Stimulated activated CD8-positive, alpha-beta memory T cell treated with anti-CD3 and anti-CD28 coated beads, Interleukin-12 subunit alpha, Interleukin-12 subunit beta, amount 100 ng/mL, for 24 hours (primary cell): ENCODE measurements around the gene SFT2D3.

Experiments used
- DNase-seq: peaks from one replicate; pipeline ENCODE4 v3.0.0-alpha.2; 2020; ENCODE audit errors: extremely low read depth

The SFT2D3 gene

DNA sequence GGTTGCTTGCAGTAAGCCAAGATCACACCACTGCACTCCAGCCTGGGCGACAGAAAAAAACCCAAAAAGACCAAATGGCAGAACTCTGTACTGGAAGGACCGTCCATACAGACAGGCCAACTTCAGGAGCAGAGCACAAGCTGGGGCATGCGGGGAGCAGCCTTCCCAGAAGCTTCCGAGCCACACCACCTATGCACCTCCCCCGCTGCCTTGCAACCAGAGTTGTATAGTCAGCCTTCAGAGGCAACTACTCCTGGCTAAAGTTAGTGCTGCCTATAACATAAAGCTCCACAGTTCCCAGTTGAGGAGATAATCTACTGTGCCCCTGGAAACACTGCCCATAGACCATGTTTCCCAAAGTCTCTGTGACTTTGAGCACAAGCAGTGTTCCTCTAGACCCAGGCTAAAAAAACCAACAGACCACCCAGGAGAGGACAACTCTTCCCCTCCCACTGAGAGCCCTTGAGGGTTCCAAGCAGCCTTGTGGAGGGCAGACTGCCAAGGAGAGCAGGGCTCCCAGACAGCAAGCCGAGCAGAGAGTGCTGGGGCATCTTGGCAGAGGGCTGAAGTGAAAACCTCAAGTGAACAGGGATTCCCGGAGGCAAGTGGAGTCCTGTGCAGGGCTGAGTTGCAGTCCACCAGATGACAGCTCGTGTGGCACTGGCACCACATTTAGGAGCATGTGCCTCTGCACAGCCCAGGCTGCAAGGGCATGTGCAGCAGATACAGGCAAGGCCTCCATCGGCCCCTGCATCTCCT, 6.8 kb downstream of the SFT2D3 start:
- no peak for DNase-seq

DNA sequence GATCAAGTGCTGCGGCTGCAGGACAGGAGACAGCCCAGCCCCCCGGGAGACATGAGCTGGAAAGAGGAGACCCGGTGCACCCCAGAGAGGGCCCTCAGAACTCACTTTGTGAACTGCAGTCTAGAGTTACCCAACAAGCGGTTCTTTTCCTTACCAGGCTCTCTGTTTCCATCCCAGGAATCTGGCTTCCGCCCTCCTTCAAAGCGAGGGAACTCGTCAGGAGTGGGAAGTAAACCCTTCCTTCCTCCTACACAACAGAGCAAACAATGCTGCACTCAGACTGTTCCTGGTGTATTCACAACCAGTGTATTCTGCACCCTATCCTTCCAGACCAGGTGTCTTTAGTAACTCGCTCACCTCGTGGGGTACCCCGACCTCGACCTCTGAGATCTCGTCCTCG, 8.0 kb downstream of the SFT2D3 start:
- DNase-seq, result no peak

DNA sequence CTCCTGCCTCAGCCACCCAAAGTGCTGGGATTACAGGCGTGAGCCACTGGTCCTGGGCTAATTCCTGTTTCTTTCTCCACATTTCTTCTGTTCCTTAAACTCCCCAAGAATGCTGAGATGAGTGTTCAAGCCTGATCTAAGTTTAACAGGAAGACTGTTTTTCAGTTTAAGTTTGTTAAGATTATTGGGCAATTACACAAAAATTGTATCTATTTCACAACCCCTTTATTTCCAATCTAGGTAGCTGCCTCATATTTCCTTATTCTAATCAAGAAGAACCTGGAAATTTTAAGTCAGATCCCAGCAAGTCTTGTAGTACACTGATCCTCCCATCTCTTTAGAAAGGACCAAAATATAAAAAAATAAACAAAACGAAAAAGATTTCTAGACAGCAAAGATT, 11.7 kb downstream of the SFT2D3 start:
- no peak for DNase-seq

DNA sequence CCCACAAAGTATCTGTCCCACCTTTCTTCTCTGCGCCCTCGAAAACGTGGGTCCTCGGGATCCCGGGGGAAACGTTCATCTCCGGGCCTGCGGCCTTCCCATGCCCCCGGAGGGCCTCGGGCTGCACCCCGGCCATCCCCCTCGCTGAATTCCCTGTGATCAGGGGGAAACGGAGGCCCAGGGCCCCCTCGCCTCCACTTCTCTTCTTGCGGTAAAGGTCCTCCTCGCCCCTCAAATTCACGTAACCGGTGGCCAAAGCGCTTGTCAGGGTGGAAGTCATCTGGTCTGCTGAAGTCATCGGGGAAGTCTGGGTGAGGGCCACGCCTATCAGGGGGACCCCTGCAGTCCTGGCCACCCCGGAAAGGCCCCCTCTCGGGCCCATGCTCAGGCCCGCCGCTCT, 12.3 kb downstream of the SFT2D3 start:
- DNase-seq, result no peak

DNA sequence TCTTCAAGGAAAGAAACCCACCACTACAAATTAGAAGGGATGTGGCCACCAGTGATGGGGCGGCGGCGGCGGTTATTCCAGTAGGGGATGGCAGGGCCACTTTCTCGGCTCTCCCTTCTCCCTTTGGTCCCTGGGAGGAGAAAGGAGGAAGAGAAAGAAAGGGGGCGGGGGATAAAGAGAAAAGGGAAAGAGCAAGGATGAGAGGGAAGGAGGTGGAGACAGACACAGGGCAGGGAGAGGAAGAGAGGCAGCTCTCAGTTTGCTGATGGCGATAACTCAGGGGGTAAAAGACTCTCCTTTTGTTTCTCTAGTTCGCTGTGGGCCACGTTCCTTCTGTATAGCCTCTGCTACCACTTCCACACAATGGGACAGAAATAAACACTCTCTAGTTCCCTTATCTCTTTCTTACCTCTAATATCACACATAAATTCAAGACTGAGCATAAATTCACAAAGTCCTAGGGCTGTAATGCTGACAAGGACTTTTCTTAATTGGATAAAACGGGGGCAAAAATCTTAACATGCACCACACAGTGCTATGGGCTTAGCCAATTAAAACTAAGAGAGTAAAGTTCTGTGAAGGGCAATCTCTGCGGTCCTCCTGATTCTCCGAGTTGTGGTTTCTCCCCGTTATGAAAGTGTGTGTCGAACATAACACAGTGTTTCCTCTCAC, 14.6 kb downstream of the SFT2D3 start:
- DNase-seq, result no peak

DNA sequence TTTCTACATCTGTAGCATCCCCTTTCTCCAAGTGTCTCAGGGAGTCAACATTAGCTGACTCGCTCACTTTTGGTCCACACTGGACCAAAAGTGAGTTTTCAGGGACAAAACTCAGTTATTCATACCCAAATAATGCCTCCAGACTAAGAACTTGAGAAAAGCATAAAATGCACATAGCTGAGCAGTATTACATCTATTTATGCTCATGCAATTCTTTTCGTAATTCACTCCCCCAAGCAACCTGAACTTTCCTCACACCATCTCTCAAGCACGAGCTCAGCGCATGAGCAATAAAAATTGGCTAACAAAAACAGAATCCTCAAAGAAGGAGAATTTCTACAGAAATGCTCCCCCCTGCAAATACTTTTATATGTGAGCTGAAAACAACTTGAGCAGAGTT, 17.0 kb downstream of the SFT2D3 start:
- no peak for DNase-seq

DNA sequence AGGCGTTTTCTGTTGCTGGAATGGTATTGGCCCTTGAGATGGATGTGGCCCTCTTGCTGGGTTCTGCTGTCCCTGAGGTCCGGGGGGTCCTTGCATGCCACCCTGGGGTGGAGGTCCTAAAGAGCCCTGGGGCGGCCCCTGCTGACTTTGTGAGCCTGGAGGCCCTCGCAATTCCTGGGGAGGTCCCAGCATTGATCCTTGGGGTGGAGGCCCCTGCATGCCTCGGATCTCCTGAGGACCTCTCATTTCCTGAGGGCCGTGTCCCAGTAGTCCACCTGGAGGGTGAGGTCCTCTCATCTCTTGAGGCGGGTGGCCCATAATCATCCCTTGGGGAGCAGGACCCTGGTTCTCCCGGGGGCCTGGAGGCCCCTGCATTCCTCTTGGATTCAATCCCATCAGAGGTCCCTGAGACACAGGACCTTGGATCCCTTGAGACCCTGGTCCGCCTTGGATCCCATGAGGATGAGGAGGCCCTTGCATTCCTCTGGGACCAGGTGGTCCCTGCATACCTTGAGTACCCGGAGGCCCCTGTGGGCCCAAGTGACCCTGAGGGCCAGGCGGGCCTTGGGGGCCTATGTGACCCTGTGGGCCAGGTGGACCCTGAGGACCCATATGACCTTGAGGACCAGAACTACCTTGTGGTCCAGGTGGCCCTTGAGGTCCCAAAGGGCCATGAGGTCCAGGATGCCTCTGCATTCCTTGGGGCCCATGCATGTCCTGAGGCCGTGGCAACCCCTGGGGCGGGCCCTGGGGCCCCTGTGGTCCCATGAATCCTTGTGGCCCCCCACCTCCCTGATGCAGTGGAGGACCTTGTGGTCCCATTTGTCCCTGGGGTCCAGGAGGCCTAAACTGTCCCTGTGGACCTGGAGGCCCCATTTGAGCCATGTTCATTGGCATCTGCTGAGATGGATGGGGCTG, 18.3 kb downstream of the SFT2D3 start:
- DNase-seq, result no peak

DNA sequence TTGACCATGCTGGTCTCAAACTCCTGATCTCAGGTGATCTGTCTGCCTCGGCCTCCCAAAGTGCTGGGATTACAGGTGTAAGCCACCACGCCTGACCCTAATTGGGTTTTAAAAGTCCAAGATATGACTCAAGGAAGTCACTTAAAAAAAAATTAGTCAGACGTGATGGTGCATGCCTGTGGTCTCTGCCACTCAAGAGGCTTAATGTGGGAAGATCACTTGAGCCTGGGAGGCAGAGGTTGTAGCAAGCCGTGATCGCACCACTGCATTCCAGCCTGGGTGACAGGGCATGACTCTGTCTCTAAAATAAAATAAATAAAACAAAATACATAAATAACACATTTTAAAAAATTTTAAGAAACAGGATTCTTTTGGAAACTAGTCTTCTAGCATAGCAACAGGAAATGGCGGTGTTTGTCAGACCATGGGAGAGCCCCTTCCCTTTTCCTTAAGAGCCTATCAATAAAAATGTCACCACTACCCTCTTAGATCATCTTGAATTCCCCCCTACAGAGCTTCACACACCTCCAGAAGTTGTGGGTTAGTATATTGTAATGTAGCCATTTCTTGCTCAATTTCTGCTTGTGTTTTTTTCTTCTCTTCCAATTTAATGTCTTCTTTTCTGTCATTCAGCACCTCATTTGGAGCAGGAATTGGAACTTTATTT, 20.1 kb downstream of the SFT2D3 start:
- DNase-seq, result no peak

DNA sequence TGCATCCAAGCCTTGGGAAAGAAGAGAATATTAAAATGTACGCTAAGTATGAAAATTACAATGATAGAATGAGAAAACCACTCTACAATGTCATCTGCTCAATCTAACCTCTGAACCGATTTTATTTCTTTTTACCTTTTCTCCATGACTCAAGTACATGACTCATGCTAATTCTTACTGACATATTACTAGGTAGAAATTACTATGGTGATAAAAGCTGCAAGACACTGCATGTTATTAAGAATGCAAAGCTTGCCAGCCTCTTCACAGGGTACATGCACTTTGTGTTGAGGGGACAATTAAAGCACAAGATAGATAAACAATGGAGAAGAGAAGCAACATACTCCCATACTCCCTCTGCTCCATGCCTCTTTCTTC, 20.7 kb downstream of the SFT2D3 start:
- DNase-seq, result no peak

DNA sequence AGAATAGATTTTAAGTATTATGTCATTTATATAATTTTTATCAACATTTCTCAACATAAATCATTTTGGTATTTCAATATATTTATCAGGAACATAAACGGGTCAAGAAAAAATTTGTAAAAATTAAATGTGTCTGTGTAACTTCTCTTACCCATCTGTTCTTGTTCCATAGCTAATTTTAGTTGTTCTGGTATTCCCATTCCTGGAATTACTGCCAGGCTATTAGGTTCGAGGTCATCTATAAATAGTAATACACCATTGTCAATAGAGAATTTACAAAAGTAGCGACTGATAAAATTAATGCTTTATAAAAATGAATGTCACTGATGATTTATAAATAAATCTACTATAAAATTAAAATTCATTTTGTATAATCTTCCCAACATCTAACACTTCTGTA, 21.5 kb downstream of the SFT2D3 start:
- no peak for DNase-seq

DNA sequence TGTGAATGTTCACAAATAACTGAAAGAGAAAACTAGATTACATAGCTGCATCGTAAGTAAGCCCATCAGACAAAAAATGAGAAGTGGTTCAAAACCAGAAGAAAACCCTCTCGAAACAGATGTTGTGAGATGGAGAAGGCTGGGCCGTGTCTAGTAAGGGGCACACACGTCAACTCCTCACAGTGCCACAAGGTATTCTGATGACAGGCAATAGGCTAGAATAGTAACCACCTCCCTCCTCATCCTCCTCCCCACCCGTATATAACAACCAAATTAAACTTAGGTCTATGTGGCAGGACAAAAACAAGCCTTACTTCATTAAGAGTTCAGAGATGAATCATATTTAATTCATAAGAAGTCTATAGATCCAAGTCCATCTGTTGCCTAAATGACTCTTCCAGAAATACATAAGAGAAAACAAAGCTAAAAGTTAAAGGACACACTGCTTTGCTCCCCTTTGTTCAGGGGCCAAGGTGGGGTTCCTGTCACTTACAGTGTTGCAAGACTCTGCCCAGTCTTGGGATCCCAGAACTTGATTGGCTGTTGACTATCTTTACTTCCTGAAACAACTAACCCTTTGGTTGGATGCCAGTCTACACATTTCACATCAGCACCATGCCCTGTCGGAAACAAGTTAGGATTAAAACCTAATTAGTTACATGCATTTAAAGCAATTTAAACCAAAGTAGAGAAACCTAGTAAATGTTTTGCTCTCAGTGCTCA, 25.0 kb downstream of the SFT2D3 start:
- no peak for DNase-seq

DNA sequence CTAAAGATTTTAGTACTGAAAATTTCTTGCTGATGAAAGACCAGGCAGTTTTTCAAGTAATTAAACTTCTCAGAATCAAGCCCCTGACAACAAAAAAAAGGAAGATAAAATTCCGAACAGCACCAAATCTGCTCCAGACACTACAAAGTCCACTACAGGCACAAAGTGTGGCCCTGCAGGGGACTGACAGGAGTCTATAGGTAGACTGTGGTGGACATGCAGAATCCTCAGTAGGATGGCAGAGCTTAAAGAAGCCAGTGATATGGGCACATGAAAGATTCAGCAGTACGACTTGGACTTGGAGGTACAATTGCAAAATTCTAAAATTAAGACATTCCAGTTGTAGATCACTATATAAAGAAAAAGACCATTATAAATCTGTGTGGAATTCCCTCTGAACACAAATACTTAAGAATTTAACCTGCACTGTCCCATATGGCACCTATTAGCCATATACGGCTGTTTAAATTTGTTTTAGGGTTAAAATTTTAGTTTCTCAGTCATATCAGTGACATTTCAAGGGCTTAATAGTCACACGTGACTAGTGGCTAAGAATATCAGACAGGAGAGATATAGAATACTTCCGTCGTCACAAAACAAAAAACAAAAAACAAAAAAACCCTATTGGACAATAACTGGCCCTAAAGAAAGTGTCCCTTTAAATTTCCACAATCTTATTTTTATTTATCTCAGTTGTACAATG, 32.0 kb downstream of the SFT2D3 start:
- DNase-seq, result no peak

DNA sequence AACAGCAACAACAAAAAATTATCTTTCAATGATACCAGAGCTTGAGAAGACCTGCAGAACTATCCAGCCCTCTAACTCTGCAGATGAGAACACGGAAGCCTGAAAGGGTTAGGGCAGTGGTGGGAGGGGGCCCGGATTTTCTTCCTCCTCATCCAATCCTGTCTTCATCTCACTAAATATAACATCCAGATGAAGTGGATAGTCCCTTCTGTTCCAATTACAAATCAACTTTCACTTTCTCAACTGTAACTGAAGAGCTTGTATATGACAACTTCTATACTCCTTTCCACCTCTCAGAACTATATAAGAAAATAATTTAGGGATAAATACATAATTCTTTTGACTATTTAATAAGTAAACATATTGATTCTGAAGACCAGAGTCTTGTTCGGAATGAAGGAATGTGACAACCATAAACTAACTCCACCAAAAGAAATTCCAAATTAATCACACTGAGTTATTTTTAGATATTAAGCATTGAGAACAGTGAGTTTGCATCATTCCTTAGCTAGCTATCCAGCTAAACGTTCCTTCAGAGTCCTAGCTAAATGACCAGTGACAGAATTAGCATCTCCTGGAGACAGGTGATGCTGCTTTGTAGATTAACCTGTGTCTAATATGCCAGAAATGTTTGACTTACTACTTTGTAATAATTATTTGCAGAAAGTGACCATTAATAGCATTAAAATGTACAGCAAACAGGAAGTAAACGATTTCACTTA, 32.7 kb downstream of the SFT2D3 start:
- DNase-seq, result no peak

DNA sequence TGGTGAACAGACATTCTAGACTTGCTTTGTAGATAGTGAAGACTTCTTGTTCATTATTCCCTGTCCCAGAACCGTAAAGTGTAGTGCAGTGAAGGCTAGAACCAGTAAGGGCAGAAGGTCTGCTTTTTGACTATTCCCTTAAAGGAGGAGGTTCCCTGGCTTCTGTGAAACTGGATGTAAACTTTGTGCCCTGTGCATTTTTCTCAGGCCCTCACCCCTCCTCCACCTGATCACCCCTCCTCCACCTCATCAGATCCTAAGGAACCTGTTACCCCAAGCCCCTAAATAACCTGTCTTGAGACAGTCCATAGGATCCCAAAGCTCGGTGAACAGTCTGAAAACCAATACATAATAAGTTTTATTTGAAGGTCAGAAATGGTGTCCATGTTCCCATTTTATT, 33.7 kb downstream of the SFT2D3 start:
- DNase-seq, result no peak

DNA sequence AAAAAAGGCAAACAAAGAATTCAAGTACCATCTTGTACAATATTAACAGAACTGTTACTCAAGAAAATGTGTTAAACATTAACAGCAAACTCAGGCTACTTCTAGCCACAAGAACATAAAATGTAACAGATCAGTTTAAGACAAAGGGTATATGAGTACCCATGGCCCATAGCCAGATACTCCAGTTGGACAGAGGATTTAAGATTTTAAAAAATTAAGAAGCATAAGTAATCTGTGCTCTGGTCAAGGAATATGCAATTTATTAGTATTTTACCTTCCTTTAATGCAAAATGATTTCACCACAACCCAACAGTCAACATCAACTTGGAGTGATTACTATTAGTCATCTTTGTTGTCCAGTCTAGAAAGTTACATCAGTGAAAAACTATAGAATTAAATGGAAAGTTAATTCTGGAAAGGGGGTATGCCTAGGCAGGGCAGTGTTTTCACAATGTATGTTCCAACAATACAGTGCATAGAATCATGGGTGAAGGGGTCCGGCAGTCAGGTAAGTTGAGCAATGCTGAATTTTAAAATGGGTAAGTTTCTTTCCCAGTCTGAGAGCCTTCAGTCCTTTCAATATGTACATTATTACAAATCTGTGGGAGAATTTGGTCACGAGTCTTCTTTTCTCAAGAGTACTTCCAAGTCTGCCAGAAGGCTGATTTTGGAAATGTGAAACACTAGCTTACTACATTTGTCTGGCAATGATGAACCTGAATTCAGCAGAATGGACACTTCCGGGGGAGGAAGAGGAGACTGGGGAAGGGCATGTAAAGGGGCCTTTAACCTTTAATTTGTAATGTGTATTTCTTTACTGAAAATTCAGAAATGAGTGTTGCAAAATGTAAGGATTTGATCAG, 34.5 kb downstream of the SFT2D3 start:
- DNase-seq, result no peak

DNA sequence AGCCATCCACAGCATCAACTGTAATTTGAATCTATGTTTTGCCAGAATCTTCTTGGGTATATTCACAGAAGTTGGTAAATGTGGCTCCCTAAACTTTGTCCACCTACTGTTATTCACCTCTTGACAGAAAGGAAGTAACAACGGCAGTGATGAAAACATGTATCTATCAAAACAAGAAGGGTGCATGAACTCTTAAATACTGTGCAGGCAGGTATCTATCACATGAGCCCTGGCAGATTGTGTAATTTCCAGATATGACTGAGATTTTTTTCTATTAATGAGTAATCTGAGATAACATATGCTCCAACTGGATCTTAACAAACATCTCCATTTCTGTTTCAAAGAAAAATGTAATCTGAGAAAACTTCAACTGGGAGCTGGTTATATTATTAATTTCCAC, 36.6 kb downstream of the SFT2D3 start:
- DNase-seq, result no peak

DNA sequence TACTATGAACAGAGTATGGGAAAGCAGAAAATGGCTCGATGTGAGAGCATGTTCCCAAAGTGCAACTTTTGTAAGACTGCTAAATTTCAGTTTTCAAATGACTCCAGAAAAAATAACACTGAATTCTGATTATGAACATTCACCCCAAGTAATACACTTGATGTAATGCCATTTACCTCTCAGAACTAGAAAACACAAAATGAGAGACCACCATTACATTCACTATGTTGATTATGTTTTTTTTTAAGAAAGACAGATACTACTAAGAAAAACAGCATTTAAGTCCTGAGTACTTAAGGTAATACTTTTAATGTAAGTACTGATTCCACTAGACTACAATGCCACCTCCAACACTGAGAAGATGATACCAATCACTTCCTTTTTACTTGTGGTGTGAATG, 38.5 kb downstream of the SFT2D3 start:
- DNase-seq, result no peak

DNA sequence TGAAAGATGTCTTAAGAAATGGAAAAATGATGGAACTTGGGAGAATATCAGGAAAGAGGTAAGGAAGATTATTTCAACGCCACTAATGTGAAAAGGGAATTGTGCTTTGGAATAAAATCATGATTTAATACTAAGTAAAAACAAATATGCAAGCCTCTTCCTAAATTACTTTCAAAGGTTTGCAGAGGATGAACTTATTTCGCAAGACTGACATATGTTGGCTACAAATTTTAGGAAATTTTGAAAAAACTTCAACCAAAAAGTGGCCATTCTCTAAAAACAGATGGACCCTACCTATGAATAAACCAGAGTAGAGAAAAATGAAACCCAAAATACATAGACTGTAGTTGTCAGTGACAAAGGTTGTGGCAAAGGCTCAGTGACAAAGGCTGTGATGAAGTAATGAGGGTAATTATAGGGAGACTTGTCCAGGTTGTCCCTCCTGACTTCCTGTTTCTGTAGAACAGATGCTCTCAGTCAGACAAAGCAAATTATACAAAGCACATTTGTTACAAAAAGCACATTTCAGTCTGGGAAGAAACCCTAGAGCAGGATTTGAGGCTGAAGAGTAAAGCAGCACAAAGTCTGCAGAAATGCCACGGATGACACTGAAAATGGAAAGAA, 39.5 kb downstream of the SFT2D3 start:
- no peak for DNase-seq
